Epidermal melanocyte (primary cell): Measurements from ENCODE around the gene AMTN.

ENCODE experiments used
- DNase-seq: peaks from one replicate; pipeline ENCODE4 v3.0.0; 2011; ENCODE audit warnings: low spot score; ENCODE audit not compliant: insufficient read length

Gene AMTN

GRCh38 chr4:70559211-70559830 is 41.0 kb downstream of the AMTN start:
- DNase-seq, result peak; percentile 69

GRCh38 chr4:70559924-70560323 is 41.6 kb downstream of the AMTN start:
- DNase-seq, result no peak

GRCh38 chr4:70564033-70564432 is 45.7 kb downstream of the AMTN start:
- DNase-seq, result no peak

- DNase-seq, result no peak
Observed at GRCh38 chr4:70570796-70571195, 52.4 kb downstream of the AMTN start.

GRCh38 chr4:70571772-70572171 is 53.4 kb downstream of the AMTN start:
- no peak for DNase-seq

GRCh38 chr4:70575964-70576363 is 57.6 kb downstream of the AMTN start:
- no peak for DNase-seq

GRCh38 chr4:70577220-70577927 is 59.0 kb downstream of the AMTN start:
- DNase-seq, result no peak

- DNase-seq, result no peak
Observed at GRCh38 chr4:70581980-70582379, 63.6 kb downstream of the AMTN start.
